GM10266 (cell line): Measurements from ENCODE around the gene IMP3.
A peak's percentile ranks its signal among the peaks of the same experiment; 100 is the strongest.
"Not testable (repeated sequence)": the region's sequence is repeated elsewhere in the genome, so short reads cannot be mapped to it uniquely, and the experiment has no call there.

Experiments
- DNase-seq: peaks from one replicate; pipeline ENCODE4 v3.0.0; 2012; ENCODE audit errors: extremely low spot score
- CTCF ChIP-seq: IDR thresholded peaks from 2 replicates; pipeline ENCODE4 v1.5.1; 2012; ENCODE audit warnings: mild to moderate bottlenecking, low read depth; ENCODE audit not compliant: control insufficient read depth, insufficient read depth; ENCODE audit errors: missing control alignments

The IMP3 gene

GRCh38 chr15:75639191-75639708 is 774 bp downstream of the IMP3 start:
- DNase-seq: no peak
- no peak for TF ChIP-seq CTCF

GRCh38 chr15:75637245-75638009 is 2.6 kb downstream of the IMP3 start:
- DNase-seq: no peak
- no peak for TF ChIP-seq CTCF

GRCh38 chr15:75636026-75636425 is 4.0 kb downstream of the IMP3 start:
- no peak for TF ChIP-seq CTCF
- no peak for DNase-seq

GRCh38 chr15:75633922-75634321 is 6.1 kb downstream of the IMP3 start:
- DNase-seq: not testable (repeated sequence)

- no peak for DNase-seq
- no peak for TF ChIP-seq CTCF
These were observed 8.1 kb downstream of the IMP3 start for GRCh38 chr15:75631935-75632334.

- DNase-seq: peak; percentile 95
- TF ChIP-seq CTCF: no peak
These were observed 14.3 kb downstream of the IMP3 start, which contains the start of gene SNUPN for GRCh38 chr15:75625542-75626347. Gene SNUPN (minus strand): TSS chr15:75625725. CDS start chr15:75621051, 4,674 bp downstream.

GRCh38 chr15:75622505-75622904 is 17.5 kb downstream of the IMP3 start:
- no peak for DNase-seq
- TF ChIP-seq CTCF: no peak
